GM19438 (cell line): ENCODE data around the gene MATCAP1.

ENCODE experiments used
- ATAC-seq: cut with Tn5 transposase; IDR thresholded peaks from one replicate; pipeline ENCODE4 v1.9.1; 2021; ENCODE audit warnings: low read depth; ENCODE audit not compliant: unreplicated experiment

The MATCAP1 gene

DNA sequence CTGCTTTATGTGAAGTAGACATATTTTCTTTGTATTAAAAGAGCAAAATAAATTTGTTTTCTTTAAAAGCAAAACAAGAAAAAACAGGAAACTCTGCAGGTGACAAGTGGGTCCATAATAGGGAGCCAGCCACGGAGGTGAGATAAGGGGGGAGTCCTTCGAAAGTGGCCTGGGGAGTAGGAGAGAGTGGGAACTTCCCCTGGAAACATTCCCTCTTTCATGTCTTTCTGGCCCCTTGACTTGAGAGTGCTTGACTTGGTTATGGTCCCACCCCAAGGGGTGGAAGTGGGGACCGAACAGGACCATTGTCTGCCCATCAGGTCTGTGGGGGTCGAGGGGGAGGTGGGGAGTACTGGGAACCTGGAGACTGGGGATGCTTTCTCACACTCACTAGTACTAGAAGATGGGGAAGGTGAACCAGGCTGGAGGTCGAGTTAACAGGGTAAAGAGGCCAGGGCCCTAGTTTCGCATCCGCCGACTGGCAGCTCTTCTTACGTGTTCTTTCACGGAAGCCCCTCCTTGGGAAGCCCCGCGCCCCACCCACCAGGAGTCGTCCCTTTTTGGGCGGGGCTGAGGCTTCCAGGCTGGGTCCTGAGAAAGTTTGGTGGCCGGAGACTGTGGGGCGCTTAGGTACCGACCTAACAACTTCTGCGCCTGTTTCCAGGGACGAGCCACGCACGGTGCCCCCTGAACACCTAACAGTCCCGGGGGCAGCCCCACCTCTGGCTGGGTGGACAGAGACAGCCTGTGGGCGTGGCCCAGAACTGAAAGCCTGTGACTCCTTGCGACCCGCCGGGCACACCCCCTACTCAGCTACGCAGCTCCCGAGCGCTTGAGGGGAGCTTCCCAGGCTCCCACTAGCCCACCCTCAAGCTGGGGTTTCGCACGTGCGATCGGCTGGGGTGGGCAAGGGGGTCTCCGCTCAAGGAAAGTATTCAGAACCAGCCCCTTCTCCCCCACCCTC is 24.8 kb downstream of the MATCAP1 start:
- peak; percentile 38 for ATAC-seq

DNA sequence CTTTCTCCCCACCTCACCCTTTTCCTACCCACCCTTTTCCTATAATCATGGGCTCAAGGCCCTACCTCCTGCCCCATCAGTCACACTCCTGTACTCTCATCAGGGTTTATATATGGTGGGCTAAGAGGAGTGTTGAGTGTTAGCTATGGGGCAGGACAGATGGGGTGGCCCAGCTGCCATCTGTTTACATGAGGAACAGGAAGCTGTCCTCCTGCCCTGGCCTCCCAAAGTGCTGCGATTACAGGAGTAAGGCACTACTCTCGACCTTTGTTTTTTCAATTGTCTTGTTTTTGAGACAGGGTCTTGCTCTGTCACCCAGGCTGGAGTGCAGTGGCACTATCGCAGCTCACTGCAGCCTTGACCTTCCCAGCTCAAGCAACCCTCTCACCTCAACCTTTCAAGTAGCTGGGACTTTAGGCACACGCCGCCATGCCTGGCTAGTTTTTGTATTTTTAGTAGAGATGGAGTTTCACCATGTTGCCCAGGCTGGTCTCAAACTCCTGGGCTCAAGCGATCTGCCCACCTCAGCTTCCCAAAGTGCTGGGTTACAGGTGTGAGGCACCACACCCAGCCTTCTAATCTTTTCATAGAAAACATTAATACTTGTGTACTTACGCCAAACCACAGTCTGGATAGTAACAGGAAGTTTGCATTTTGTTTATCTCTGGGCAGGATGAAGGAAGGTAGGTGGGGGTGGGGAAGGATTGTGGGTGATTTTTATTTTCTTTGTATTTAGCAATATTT is 25.7 kb downstream of the MATCAP1 start:
- no peak for ATAC-seq

DNA sequence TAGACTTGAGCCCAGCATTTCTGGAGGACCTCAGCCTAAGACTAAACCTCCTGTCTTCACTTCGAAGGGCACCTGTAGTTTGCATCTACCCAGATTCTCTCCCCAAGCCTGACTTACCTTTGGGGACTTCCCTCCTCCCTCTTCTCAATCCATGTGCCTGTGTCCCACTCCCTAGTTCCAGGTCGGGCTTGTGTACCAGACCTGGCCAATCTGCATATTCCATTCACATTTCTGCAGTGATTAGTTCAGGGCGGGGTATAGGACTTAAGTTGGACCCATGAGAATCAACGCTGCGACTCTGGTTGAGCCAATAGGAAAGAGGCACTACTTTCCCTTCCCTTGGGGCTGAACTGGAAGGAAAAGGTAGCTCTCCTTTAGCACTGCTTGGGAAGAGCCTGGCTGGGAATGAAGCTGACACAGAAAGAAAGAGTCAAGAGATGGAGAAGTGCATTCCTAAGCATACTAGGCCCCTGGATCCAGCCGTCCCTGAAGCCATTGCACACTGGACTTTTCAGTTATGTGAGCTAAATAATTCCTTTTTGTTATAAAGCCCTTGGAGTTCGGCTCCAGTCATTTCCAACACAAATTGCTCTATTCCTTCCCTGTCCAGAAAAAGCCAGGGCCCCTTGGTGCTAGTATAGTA is 26.5 kb downstream of the MATCAP1 start:
- no peak for ATAC-seq

DNA sequence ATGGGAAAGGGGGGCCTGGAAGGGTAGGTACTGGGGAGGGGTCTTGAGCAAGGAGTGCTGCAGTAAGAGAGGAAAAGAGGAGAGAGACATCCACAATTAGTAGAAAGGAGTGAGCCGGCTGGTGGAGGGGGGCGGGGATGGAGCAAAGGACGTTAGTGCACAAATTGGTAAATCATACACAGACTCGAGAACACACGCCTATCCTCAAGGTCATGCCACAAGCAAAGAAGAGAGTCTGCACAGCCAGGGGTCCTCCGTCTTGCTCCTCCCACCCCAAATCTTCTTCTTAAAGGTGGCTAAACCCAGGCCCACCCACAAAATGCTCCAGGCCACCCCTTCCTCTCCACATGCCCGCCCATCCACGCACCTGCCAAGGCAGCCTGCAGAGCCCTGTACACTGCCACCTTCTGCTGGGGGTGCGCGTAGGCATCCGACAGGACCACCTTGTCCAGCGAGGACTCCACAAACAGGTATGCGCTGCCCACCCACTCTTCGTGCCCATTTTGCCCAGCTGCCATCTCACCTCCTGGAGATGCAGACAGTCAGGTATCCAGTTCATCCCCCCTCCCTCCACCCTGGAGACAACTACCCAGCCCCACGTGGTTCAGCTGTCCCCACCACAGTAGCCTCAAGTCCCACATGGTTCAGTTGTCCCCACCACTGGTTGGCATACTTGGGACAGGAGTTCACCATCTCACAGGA is 27.5 kb downstream of the MATCAP1 start:
- no peak for ATAC-seq

DNA sequence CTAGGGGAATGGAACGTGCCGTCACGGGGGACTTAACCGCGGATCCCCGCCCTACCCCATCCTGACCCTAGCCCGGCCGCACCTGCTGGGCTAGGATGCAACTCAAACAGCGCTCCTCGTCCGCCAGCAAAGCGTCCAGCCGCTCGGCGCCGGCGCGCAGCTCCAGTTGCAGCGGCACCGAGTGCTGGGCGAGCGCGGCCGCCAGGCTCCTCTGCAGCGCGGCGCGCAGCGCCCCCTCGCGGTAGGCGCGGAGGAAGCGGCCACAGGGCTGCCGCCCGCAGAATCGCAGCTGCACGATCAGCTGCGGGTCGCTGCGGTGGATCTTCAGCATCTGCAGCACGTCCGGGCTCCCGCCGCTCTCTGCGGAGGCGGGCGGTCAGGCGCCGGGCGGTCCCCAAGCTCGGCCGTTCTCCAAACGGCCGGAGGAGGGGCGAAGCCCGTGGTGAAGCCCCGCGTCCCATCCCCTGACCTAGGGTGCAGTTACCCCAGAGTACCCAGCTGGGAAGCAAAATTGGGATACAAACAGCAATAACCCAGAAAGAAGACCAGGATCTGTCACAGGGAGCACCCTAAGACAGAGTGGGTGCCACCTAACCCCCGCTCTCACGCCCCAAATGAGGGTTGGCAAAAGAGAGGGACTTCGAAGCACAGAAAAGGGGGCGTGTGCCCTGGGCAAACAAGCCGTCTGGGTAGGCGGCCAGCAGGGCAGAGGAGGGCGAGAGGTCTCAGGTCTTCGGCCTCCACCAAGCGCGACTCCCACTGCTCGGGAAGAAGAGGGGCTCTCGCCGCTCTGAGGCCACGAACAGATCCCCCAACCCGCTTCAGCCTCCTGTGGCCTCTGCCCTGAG is 28.2 kb downstream of the MATCAP1 start:
- no peak for ATAC-seq

DNA sequence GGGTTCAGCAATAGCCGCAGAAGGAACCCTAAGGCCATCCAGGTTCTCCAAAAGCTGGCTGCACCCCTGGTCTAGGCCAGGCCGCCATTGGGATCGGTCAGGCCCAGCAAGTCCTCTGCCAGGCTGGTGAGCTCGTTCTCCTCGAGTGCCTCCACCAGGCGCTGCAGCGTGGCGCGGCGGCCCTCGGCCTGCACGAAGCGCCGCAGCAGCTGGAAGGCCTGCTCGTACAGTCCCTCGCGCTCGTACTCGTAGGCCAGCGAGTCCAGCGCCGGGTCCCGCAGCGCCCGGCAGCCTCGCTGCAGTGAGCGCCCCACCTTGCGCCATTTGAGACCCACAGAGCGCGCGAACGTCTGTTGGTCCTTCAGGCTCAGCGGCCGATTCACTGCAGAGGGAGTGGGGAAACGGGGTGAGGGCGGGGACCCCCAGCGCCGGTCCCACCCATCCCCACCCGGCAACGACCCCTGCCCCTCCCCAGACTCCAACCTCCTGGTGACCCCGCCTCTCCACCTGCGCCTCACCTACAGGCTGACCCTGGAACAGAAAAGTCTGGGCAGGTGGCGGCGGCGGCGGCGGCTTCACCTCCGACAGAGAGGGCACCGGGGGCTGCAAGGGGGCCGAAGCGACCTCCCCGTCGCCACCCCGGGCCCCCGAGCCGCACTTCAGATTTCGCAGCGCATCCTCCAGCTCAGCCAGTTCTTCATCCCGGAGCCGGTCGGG is 29.0 kb downstream of the MATCAP1 start:
- ATAC-seq = no peak

DNA sequence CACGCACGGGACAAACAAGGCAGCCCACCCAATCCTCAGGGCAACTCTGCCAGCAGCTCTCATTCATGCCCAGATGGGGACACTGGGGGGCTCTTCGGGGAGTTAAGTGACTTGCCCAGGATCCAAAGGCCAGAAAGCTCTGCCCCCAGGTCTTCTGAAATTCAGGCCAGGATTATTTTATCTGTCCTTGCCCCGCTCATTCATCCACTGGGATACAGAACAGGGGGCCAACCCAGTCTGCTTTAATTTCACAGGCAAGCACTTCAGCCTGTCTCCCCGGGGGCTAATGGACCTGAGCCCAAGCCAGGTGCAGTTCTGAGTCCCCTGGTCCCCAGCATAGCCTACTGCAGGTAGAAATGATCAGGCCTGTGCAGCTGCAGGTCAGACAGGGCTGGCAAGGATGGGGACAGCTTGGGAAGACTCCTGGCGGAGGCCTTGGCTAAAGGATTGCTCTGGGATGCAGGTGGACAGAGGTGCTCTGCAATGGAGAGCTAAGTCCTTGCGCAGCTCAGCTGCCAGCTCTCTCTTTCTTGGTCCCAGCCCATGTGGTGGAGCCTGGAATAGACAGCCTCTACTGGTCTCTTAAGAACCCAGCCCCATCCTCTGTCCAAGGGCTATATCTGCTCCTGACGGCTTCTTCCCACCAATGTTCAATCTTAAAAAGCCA is 32.2 kb downstream of the MATCAP1 start:
- no peak for ATAC-seq

DNA sequence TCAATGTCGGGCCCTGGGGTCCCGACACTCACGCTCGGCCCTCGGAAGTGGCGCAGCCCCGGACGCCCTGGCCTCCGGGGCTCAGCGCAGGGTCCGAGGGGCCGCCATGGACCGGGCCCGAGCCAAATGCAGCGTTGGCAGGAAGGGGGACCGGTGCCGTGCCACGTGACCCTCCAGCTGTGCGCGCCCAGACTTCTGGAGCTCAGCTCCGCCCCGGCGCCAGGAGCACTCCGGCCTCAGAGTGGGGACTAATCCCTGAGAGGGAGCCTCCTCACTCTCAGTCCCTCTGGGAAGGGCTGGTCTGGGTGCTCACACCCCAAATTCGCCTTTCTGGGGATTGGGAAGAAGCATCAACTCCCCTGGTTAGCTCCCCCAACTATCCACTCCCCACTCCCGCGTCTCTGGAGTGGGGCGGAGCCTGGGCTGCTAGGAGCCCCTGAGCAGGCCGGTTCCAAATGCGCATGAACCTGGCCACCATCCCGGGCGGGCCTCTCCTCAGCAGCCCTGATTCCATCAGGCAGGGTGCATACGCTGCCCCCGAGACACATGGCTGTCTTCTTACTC is 32.8 kb downstream of the MATCAP1 start, which contains the start of gene B3GNT9:
B3GNT9 (minus strand) TSS at position 166 of the 564 bp plus-strand sequence. CDS start 513 bp downstream, outside the sequence.
- peak; percentile 68 for ATAC-seq

DNA sequence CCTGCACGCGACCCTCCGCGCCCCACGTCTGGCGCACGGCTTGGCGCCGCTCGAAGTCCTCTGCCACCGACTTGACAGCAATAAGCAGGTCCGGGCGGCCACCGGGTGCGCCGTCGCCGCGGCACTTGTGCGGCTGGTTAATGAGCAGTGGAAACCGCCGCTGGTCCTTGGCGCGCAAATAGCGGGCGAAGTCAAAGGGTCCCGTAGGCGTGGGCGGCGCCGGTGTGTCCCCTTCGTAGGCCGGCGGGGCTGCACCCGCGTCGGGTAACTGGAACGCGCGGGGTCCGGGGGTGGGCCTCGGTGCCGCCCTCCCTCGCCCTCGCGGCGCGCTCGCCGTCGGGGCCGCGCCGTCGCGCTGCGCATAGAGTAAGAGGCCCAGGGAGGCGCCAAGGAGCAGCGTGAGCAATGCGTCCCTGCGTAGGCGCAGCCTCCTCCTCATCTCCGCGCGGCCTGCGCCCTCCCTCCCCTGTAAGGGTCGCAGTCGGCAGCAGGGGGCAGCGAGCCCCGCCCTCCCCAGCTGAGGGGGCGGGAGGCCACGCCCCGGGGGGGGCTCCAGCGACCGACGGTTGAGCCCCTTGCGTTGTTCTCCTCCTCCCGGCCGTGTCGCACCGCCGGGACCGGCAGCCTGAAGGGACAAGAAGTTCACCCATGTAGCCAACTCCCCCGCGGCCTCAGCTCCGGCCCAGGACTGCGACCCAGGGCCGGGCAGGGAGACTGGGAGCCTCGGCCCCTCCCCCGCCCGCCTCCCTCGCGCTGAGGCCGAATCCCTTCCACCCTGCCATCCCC is 33.5 kb downstream of the MATCAP1 start:
- ATAC-seq = peak; percentile 44

DNA sequence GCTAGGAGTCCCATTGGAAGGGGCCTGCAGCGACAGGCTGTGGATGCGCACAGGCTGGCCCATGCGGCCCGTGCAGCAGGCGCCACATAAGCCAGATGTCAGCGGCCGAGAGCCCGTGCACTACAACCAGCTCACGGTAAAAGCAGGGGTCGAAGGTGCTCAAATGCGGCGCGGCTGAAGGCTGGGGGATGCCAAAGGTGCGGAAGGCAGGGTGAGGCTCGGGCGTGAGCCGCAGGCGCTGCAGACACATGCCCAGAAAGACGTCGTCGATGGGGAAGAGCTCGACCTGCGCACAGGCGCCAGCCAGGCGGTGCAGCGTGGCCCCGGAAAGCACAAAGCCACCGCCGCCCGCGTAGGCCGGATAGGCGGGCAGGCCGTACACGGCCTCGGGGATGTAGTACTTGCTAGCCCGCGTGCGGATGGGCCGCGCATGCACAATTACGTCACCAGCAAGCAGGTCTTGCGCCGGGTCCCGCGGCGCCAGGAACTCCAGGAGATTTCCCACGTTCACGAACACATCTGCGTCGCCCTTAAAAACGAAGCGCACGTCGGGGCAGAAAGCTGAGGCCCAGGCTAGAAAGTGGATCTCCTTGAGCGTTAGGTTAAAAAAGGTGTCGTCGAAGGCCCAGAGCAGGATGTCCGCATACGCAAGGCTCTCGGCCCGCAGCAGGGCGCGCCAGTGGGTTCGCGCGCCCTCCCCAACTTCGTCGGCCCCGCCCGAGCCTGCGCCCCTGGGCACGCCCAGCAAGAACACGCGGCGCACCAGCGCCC is 34.3 kb downstream of the MATCAP1 start:
- ATAC-seq = no peak

DNA sequence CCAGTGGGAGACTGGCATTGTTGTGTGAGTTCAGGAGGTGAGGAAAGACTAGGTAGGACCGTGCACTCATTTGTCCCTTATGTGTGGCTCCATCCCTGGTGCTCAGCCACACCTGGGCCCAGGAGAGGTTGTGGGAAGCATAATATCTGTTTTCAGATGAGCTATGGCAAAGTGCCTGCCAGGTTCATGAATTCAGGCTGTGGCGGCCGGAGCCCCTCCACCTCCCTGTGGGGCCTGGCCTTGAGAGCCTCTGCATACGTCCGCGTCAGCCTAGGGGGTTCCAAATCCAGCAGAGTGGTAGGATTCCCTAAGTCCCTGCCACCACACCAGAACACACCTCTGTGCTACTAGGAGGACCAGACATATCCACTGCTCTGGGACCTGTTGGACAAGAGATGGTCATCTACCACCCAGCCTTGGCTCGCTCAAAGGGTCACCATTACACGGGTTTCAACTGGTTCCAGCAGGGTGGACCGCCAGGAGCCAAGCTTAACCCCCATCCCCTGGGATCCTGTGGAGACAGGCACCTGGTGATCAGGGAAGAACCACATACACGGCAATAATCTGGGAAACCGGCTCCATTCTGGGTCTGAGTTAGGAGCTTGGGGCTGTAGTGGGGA is 35.0 kb downstream of the MATCAP1 start:
- ATAC-seq = no peak

DNA sequence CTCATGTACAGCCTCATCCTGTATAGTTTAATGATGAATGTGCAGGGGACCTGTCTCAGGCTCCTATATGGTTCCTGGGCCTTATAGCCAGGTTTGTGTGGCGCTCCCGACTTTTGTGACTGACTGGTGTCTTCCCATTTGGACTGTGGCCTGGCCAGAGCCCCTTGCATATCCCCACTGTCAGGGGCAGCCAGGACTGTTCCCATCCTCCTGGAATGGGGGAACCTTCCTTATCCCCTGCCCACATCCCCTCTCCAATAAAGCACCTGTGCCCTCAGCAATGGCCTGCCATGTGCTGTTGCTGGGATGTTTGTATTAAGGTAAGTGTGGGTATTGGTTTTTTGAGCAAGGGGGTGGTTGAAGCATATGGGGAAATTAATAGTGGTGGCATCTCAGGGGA is 35.5 kb downstream of the MATCAP1 start:
- no peak for ATAC-seq

DNA sequence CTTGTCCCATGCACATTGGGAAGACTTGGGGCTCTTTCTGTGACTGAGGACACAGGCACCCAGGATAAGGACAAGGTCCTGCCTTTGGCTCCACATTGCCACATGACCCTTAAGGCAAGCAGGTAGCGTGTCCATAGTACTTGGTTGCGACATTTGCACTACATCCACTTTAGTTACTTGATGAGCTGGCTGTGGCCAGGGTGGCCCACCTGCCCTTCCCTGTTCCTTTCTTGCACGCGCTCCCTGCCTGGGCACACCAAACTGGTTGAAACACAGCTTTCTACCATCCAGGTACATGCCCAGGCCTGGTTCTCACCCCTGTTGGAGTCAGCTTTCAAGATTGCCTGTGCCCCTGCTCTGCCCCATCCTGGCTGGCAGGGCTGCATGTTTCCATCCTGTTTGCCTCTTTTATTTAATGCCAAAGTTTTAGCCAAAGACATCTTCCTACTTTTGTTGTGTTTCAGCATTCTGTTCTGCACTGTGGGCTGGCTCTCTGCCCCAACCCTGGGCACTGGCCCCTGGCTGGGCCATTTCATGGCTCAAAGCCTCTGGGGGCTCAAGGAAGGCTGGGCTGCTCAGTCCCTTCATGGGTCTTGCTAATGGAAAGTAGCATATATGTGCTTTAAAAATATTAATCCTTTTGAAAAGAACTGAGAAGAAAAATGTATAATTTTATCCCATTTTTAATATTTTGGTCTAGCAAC is 36.2 kb downstream of the MATCAP1 start:
- ATAC-seq = no peak

DNA sequence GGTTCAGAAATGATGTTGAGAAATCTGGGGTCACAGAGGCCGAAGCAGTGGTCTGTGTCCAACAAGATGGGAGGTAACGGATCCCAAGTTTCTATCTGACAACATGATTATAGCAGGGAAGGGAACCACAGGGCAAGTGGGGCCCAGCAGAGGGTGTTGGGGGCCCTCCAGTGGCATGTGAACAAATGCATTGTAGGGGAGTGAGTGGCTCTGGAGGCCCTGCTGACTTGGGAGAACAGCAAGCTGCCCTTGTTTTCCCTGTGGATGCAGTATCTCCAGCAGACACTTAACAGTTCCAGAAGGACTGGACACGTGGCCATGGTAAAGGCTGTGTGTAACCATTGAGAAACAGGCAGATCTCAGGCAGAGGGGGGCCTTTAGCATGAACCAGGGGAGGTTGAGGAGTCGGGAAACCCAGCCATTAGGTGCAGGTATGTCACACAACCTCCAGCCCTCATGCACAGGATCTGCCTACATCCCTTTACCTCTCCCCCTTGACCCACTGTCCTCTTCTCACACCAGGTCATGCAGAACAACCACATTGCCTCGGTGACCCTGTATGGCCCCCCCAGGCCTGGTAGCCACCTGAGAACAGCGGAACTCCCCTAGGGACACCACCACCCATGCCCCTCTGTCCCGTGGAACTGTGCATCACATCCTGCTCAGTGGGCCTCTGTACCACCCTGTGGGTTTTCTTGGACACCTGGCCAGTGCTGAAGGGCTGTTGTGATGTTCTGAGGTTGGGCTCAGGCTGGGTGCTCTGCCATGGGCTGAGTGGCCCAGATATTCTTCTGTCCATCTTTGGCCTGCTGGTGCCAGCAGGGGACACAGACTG is 37.0 kb downstream of the MATCAP1 start:
- ATAC-seq = no peak

DNA sequence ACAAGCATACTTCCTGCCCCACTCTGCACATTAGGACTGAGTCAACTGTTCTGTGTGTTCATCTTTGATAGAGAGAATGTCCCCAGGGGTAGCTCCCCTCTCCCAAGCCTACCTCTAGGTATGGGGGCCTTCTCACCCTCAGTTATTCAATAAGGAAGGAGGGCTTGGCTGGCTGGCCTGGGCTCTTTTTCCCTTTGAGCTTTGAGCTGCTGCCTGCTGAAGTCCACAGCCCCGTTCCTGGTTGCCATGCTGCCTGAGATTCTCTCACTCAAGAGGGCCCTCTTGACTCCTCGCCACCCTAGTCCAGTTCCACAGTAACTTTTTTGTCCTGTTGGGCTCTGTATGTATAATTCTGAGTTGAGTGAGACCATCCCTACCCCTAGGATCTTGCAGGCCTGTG is 38.0 kb downstream of the MATCAP1 start:
- no peak for ATAC-seq
